ENCODE results near the gene FBXW9. TPM values are rescaled to one million over a fixed set of nuclear protein-coding genes. Genes with fewer than 3 reads are reported as not detected.

Gene FBXW9
- polyA plus RNA-seq, 3 donors: 4.4 to 7.2 (median 5.1) TPM

DNA sequence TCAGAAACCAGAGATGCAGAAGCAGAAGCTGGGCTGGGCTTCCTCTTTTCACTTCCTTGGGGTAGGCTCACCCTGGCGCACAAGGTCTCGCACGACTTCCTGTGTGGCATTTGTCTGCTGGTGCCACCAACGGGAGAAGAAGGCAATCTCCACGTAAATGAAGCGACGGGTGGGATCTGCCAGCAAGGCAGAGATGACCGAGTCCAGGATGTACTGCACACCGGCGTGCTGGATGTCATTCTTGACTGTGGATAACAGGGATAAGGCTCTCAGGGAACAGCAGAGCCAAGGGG, 31.2 kb downstream of the FBXW9 start:
- Histone ChIP-seq H3K4me3 (replicated peaks in 1 of 3; ENCODE audit: low read depth in 2 of 3, low read length in 3 of 3) (peak overlapping the region; percentile 93 to 98 (median 96)), H3K79me2 (ENCODE audit: insufficient read depth, low read length) (peaks cover 69% of the 10 kb centered on the region), H3K9me3 (replicated peaks in 1 of 2; ENCODE audit: control insufficient read depth in 1 of 2, insufficient read depth in 1 of 2, low read length in 2 of 2) (no peaks in the 10 kb centered on the region), H2AFZ (ENCODE audit: insufficient read depth, low read depth, low read length, poor library complexity, severe bottlenecking) (no peak overlapping the region), H3K4me1 (ENCODE audit: control insufficient read depth in 1 of 2, insufficient read depth in 2 of 2, low read length in 2 of 2) (peaks cover 45 to 54% of the 10 kb centered on the region in 2 donors), H3K27me3 (ENCODE audit: control insufficient read depth in 2 of 2, insufficient read depth in 2 of 2, low read length in 2 of 2) (no peaks in the 10 kb centered on the region), H3K36me3 (replicated peaks in 1 of 2; ENCODE audit: control insufficient read depth in 1 of 2, insufficient read depth in 2 of 2, low read length in 2 of 2) (peaks cover 44 to 47% of the 10 kb centered on the region in 2 donors), H3K9ac (ENCODE audit: insufficient read depth, low read length, poor library complexity, severe bottlenecking) (peak overlapping the region; percentile 95), H4K20me1 (ENCODE audit: insufficient read depth, low read length) (peaks cover 51% of the 10 kb centered on the region), H3K27ac (ENCODE audit: low read depth in 1 of 2, low read length in 2 of 2) (peak overlapping the region; percentile 76 to 96), H3K4me2 (replicated peaks; ENCODE audit: extremely low read depth, low read length, poor library complexity, severe bottlenecking) (peak overlapping the region; percentile 77)
- H3K4me1 Mint-ChIP-seq: peaks cover 39% of the 10 kb centered on the region
- H3K27ac Mint-ChIP-seq: peak overlapping the region; percentile 94 to 98 (median 96)
- intact Hi-C loops (cut with micrococcal nuclease): loop anchor here (2.0 to 10.0 kb wide), 5 partner anchors 16 to 500 kb away; partner anchors contain the start of genes ZNF490 (in 2 of the 2), ZNF791 (in 2 of the 2), DHPS (in 1 of the 2) and JUNB (in 1 of the 2)
- peaks cover 0 to 3% (median 2%) of the 10 kb centered on the region in 3 donors for H3K27me3 Mint-ChIP-seq (ENCODE audit: low read depth in 3 of 3)
- no peaks in the 10 kb centered on the region for H3K9me3 Mint-ChIP-seq
- peaks cover 33 to 53% of the 10 kb centered on the region in 2 donors for H3K36me3 Mint-ChIP-seq
- WGBS (ENCODE audit: insufficient coverage): 0% methylated on average over 10 of the region's 10 CpGs
- peak overlapping the region; percentile 95 to 98 for H3K4me3 Mint-ChIP-seq
- DNase-seq: peak; percentile 93 to 96 (median 93)
- TF ChIP-seq, protein P1, sequence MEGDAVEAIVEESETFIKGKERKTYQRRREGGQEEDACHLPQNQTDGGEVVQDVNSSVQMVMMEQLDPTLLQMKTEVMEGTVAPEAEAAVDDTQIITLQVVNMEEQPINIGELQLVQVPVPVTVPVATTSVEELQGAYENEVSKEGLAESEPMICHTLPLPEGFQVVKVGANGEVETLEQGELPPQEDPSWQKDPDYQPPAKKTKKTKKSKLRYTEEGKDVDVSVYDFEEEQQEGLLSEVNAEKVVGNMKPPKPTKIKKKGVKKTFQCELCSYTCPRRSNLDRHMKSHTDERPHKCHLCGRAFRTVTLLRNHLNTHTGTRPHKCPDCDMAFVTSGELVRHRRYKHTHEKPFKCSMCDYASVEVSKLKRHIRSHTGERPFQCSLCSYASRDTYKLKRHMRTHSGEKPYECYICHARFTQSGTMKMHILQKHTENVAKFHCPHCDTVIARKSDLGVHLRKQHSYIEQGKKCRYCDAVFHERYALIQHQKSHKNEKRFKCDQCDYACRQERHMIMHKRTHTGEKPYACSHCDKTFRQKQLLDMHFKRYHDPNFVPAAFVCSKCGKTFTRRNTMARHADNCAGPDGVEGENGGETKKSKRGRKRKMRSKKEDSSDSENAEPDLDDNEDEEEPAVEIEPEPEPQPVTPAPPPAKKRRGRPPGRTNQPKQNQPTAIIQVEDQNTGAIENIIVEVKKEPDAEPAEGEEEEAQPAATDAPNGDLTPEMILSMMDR (IDR thresholded peaks at IDR 0.05): no peak

DNA sequence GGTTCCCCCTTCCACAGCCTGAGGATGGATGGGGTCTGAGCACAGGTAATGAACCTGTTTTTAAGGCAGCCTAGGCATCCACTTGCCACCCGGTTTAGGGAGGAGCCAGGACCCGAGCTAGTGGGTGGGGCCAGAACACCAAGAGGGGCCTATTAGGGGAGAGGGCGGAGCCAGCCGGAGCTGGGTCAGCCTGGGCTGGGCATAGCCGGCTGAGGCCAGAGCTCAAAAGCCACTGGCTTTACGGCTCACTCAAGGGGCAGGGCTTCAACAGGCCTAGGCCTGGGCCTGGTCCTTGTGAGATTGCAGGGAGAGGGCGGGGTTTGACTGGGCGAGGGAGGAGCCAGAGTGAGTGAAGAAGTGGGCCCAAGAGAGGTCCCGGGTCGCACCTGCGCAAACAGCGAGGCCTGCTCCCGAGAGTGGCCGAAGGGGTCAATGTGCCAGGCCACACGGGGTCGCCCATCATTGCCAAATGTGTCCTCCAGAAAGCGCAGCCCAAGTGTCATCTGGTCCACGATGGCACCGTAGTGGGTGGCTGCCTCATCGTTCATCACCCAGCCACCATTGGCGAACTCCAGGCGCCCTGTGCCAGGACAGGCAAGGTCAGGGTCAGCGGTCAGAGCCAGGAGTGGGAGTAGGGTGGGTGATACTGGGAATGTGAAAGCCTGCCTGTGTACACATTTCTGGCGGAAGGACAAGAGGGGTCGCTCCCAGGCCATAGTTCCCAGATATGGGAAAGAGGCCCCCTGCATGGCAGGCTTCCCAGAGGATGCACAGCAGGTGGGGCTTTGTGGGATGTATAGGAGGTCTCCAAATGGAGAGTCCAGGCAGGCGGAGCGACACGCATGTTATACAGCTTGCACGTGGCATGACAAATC, 31.8 kb downstream of the FBXW9 start:
- H3K27ac Mint-ChIP-seq: peak overlapping the region; percentile 77 to 98 (median 96)
- Histone ChIP-seq H3K36me3 (replicated peaks in 1 of 2; ENCODE audit: control insufficient read depth in 1 of 2, insufficient read depth in 2 of 2, low read length in 2 of 2) (peaks cover 48 to 52% of the 10 kb centered on the region in 2 donors), H3K4me3 (replicated peaks in 1 of 3; ENCODE audit: low read depth in 2 of 3, low read length in 3 of 3) (peak overlapping the region in 1 of 3 experiments; percentile 96), H3K9ac (ENCODE audit: insufficient read depth, low read length, poor library complexity, severe bottlenecking) (peak overlapping the region; percentile 44), H3K27me3 (ENCODE audit: control insufficient read depth in 2 of 2, insufficient read depth in 2 of 2, low read length in 2 of 2) (no peaks in the 10 kb centered on the region), H4K20me1 (ENCODE audit: insufficient read depth, low read length) (peaks cover 56% of the 10 kb centered on the region), H2AFZ (ENCODE audit: insufficient read depth, low read depth, low read length, poor library complexity, severe bottlenecking) (no peak overlapping the region), H3K79me2 (ENCODE audit: insufficient read depth, low read length) (peaks cover 63% of the 10 kb centered on the region), H3K9me3 (replicated peaks in 1 of 2; ENCODE audit: control insufficient read depth in 1 of 2, insufficient read depth in 1 of 2, low read length in 2 of 2) (no peaks in the 10 kb centered on the region), H3K4me1 (ENCODE audit: control insufficient read depth in 1 of 2, insufficient read depth in 2 of 2, low read length in 2 of 2) (peaks cover 40 to 49% of the 10 kb centered on the region in 2 donors), H3K27ac (ENCODE audit: low read depth in 1 of 2, low read length in 2 of 2) (peak overlapping the region; percentile 76 to 96), H3K4me2 (replicated peaks; ENCODE audit: extremely low read depth, low read length, poor library complexity, severe bottlenecking) (peak overlapping the region; percentile 77)
- H3K27me3 Mint-ChIP-seq (ENCODE audit: low read depth in 3 of 3): peaks cover 0 to 3% (median 2%) of the 10 kb centered on the region in 3 donors
- DNase-seq: no peak
- TF ChIP-seq, protein P1 (IDR thresholded peaks at IDR 0.05): no peak
- intact Hi-C loops (cut with micrococcal nuclease): loop anchor here (2.0 to 10.0 kb wide), 5 partner anchors 16 to 500 kb away; partner anchors contain the start of genes ZNF490 (in 2 of the 2), ZNF791 (in 2 of the 2), DHPS (in 1 of the 2) and JUNB (in 1 of the 2)
- peaks cover 35% of the 10 kb centered on the region for H3K4me1 Mint-ChIP-seq
- peaks cover 39 to 59% of the 10 kb centered on the region in 2 donors for H3K36me3 Mint-ChIP-seq
- no peaks in the 10 kb centered on the region for H3K9me3 Mint-ChIP-seq
- peak overlapping the region in 1 of 2 donors; percentile 95 for H3K4me3 Mint-ChIP-seq
- 79% methylated on average over 24 of the region's 29 CpGs for WGBS (ENCODE audit: insufficient coverage)

All from CD14-positive monocyte (primary cell).